ENCODE measurements around the gene RBM10. TPM values are rescaled to one million over a fixed set of nuclear protein-coding genes. Genes with fewer than 3 reads are reported as not detected.

Gene RBM10
- total RNA-seq, 2 donors from 2014 or later, result 22.1 to 32.1 TPM

DNA sequence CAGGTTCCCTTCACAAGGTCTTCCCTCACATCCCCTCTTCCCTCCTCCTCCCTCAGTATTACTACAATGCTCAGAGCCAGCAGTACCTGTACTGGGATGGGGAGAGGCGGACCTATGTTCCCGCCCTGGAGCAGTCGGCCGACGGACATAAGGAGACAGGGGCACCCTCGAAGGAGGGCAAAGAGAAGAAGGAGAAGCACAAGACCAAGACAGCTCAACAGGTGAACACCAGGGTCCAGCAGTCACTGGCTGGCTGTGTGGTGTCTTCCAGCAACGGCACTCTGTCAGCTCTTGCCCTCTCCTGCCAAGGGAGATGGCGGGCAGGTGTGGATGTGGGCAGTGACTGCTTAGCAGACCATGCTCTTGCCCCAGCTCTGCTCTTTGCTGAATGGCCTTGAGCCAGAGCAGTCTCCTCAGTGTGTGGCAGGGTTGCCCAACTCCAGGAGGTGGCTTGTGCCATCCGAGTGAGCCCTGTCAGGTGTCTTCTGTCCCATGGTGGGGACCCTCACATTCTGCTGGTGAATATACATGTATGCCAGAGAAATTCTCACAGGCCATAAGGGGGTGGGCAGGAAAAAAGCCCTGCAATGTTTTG lies 37.2 kb downstream of the RBM10 start:
- TF ChIP-seq, protein P1, sequence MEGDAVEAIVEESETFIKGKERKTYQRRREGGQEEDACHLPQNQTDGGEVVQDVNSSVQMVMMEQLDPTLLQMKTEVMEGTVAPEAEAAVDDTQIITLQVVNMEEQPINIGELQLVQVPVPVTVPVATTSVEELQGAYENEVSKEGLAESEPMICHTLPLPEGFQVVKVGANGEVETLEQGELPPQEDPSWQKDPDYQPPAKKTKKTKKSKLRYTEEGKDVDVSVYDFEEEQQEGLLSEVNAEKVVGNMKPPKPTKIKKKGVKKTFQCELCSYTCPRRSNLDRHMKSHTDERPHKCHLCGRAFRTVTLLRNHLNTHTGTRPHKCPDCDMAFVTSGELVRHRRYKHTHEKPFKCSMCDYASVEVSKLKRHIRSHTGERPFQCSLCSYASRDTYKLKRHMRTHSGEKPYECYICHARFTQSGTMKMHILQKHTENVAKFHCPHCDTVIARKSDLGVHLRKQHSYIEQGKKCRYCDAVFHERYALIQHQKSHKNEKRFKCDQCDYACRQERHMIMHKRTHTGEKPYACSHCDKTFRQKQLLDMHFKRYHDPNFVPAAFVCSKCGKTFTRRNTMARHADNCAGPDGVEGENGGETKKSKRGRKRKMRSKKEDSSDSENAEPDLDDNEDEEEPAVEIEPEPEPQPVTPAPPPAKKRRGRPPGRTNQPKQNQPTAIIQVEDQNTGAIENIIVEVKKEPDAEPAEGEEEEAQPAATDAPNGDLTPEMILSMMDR (IDR thresholded peaks at IDR 0.05), result no peak
- H3K4me1 ChIP-seq, result peaks cover 0 to 10% of the 10 kb centered on the region in 2 donors
- no peak for DNase-seq (ENCODE audit: low spot score)
- H3K9me3 ChIP-seq, result no peaks in the 10 kb centered on the region
- peaks cover 55% of the 10 kb centered on the region for H3K36me3 ChIP-seq
- no peak overlapping the region for H3K27ac ChIP-seq
- no peaks in the 10 kb centered on the region for H3K27me3 ChIP-seq
- no peak overlapping the region for H3K4me3 ChIP-seq

DNA sequence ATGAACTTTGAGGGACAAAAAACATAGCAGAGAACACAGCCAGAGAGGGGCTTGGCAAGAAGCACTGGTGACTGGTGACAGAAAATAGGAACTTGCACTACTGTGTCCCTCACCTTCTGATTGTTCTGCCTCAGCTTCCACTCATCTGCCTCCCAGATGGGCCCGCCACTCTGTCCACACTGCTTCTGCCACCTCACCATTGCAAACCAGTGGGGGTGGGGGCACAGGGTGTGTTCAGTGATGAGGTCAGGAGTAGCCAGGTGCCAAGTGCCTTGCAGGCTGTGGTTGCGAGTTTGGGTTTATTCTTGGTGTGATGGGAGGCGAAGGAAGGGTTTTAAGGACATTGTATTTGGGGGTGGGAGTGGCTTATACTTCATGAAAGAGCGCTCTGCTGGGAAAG lies 39.5 kb downstream of the RBM10 start:
- DNase-seq (ENCODE audit: low spot score), result no peak
- no peaks in the 10 kb centered on the region for H3K27me3 ChIP-seq
- no peaks in the 10 kb centered on the region for H3K9me3 ChIP-seq
- TF ChIP-seq, protein P1 (IDR thresholded peaks at IDR 0.05), result no peak
- peaks cover 0 to 3% of the 10 kb centered on the region in 2 donors for H3K4me1 ChIP-seq
- peaks cover 43% of the 10 kb centered on the region for H3K36me3 ChIP-seq
- H3K27ac ChIP-seq, result no peak overlapping the region
- H3K4me3 ChIP-seq, result no peak overlapping the region

DNA sequence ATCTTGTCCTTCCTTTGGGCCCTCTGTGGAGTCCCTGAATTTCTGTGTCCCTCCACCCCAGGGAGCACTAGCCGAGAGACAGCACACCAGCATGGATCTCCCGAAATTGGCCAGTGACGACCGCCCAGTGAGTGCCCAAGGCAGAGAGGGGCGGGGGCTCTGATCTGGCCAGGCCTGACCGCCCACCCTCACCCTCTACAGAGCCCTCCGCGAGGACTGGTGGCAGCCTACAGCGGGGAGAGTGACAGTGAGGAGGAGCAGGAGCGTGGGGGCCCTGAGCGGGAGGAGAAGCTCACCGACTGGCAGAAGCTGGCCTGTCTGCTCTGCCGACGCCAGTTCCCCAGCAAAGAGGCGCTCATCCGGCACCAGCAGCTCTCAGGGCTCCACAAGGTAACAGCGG lies 40.2 kb downstream of the RBM10 start:
- TF ChIP-seq, protein P1 (IDR thresholded peaks at IDR 0.05), result no peak
- Histone ChIP-seq H3K36me3 (peaks cover 43% of the 10 kb centered on the region), H3K4me3 (no peak overlapping the region), H3K9me3 (no peaks in the 10 kb centered on the region), H3K27ac (no peak overlapping the region), H3K27me3 (no peaks in the 10 kb centered on the region), H3K4me1 (no peaks in the 10 kb centered on the region)
- DNase-seq (ENCODE audit: low spot score), result no peak

DNA sequence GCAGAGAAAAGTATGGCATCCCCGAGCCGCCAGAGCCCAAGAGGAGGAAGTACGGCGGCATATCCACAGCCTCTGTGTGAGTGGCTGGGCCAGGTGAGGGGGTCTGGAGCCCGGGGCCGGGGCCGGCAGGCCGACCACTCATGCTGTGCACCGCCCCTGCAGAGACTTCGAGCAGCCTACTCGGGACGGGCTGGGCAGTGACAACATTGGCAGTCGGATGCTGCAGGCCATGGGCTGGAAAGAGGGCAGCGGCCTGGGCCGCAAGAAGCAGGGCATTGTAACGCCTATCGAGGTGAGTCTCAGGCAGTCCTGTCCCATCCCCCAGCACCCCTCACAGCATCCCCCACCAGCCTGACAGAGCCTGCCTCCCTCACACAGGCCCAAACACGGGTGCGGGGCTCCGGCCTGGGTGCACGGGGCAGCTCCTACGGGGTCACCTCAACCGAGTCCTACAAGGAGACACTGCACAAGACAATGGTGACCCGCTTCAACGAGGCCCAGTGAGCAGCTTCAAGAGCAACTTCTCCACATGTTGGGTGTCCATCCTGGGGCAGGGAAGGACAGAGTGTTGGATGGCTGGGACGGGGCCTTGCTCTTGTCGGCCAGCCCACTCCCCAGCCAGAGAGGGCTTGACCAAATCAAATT lies 41.2 kb downstream of the RBM10 start:
- Histone ChIP-seq H3K36me3 (peaks cover 37% of the 10 kb centered on the region), H3K27me3 (no peaks in the 10 kb centered on the region), H3K27ac (no peak overlapping the region)

DNA sequence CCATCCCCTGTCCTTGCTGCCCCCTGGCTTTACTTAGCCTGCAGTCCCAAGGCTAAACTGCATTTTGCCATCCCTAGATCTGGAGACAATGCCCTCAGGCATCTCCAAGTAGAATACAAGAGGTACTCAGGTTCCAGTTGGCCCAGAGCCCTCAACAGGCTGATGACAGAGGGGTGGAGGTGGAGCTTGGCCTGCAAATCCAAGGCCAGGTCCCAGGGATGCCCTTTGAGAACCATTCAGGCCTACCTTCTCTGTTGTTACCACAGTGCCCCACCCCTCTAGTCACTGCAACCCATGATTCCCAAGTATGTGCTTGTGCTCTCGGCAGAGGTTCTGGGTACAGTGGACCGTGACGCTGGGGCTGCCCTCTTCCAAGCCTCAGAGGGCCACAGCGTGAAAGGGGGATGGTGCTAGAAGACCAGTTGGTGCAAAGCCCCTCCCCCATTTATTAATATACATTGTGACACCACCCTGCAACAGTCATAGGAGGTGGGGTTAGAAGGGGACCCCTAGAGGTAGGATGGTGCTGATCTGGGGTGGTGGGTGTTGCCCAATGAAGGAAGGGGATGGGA lies 42.2 kb downstream of the RBM10 start:
- Histone ChIP-seq H3K4me1 (peaks cover 0 to 11% of the 10 kb centered on the region in 2 donors), H3K27me3 (no peaks in the 10 kb centered on the region), H3K9me3 (no peaks in the 10 kb centered on the region), H3K36me3 (peaks cover 28% of the 10 kb centered on the region), H3K27ac (no peak overlapping the region), H3K4me3 (no peak overlapping the region)
- TF ChIP-seq, protein P1 (IDR thresholded peaks at IDR 0.05), result no peak
- DNase-seq (ENCODE audit: low spot score), result no peak

More for the DNA sequence above, 41.2 kb downstream of the RBM10 start:
- Histone ChIP-seq H3K9me3 (no peaks in the 10 kb centered on the region), H3K4me3 (no peak overlapping the region), H3K4me1 (peaks cover 0 to 2% of the 10 kb centered on the region in 2 donors)
- TF ChIP-seq, protein P1 (IDR thresholded peaks at IDR 0.05), result no peak
- no peak for DNase-seq (ENCODE audit: low spot score)
